Smooth muscle cell (in vitro differentiated cells): ENCODE data around the gene ZMYM4. TPM values are rescaled to one million over a fixed set of nuclear protein-coding genes. Genes with fewer than 3 reads are reported as not detected.
"Not testable (repeated sequence)": the region's sequence is repeated elsewhere in the genome, so short reads cannot be mapped to it uniquely, and the experiment has no call there.

Experiments used
- DNase-seq: peaks from one replicate; lab custom pipeline; 2025; ENCODE audit not compliant: unreplicated experiment; lab: John Stamatoyannopoulos, UW
- H2AFZ ChIP-seq: fragments of 200-600 bp; sonication (generic); 2 replicates; pipeline ENCODE4 v1.6.0; 2016; ENCODE audit warnings: antibody characterized with exemption, low read depth, mild to moderate bottlenecking
- H3F3A ChIP-seq: fragments of 200-600 bp; sonication (generic); 2 replicates; pipeline ENCODE4 v1.6.0; 2017; ENCODE audit warnings: antibody characterized with exemption, low read depth
- H3K27ac ChIP-seq: fragments of 200-600 bp; sonication (generic); 2 replicates; pipeline ENCODE4 v1.5.1; 2016; ENCODE audit warnings: low read depth, mild to moderate bottlenecking
- H3K27me3 ChIP-seq: fragments of 200-600 bp; sonication (generic); 2 replicates; pipeline ENCODE4 v1.6.1; 2016; ENCODE audit warnings: low read depth, mild to moderate bottlenecking
- H3K36me3 ChIP-seq: fragments of 200-600 bp; sonication (generic); 2 replicates; pipeline ENCODE4 v1.5.1; 2016; ENCODE audit warnings: low read depth
- H3K4me1 ChIP-seq: fragments of 200-600 bp; sonication (generic); 2 replicates; pipeline ENCODE4 v1.5.1; 2016; ENCODE audit warnings: low read depth
- H3K4me2 ChIP-seq: fragments of 200-600 bp; sonication (generic); 2 replicates; pipeline ENCODE4 v1.6.0; 2016; ENCODE audit warnings: mild to moderate bottlenecking
- H3K4me3 ChIP-seq: fragments of 200-600 bp; sonication (generic); 2 replicates; pipeline ENCODE4 v1.5.1; 2016; ENCODE audit warnings: mild to moderate bottlenecking
- H3K79me2 ChIP-seq: fragments of 200-600 bp; sonication (generic); 2 replicates; pipeline ENCODE4 v1.6.0; 2016; ENCODE audit warnings: low read depth, mild to moderate bottlenecking
- H3K9ac ChIP-seq: fragments of 200-600 bp; sonication (generic); 2 replicates; pipeline ENCODE4 v1.6.0; 2016; ENCODE audit warnings: low read depth
- H3K9me3 ChIP-seq: fragments of 200-600 bp; sonication (generic); replicated peaks from 2 replicates; pipeline ENCODE4 v1.5.1; 2016; ENCODE audit warnings: low read depth
- H4K20me1 ChIP-seq: fragments of 200-600 bp; sonication (generic); 2 replicates; pipeline ENCODE4 v1.6.0; 2016; ENCODE audit warnings: low read depth
- whole genome bisulfite sequencing: methylation state at CpG from one replicate; pipeline ENCODE4 v1.1.7; 2016; ENCODE audit warnings: low lambda C conversion rate; 5-methylcytosine and 5-hydroxymethylcytosine counted together
- polyA plus RNA-seq: library from polyadenylated mRNA; unstranded; fragments of >200 nt; fragmentation: Nextera tagmentation; extraction: Ambion mirVana; gene quantifications from 2 replicates; pipeline ENCODE4 v1.2.1, GENCODE V29; 2016
- total RNA-seq: library from RNA; depleted of rRNA; stranded (reverse); fragments of >200 nt; gene quantifications from 2 replicates; pipeline ENCODE4 v1.2.3, GENCODE V29; 2014
- TF ChIP-seq, protein P1 (sequence below): fragments of 200-600 bp; sonication (generic); IDR thresholded peaks from 2 replicates; pipeline ENCODE4 v1.5.1; 2017; ENCODE audit warnings: borderline replicate concordance, mild to moderate bottlenecking, antibody characterized with exemption; ENCODE audit not compliant: insufficient read depth, poor library complexity, severe bottlenecking

ZMYM4 gene
- total and polyA plus RNA-seq, 2 experiments from 2014 or later, result 18.7 to 27.2 TPM

DNA sequence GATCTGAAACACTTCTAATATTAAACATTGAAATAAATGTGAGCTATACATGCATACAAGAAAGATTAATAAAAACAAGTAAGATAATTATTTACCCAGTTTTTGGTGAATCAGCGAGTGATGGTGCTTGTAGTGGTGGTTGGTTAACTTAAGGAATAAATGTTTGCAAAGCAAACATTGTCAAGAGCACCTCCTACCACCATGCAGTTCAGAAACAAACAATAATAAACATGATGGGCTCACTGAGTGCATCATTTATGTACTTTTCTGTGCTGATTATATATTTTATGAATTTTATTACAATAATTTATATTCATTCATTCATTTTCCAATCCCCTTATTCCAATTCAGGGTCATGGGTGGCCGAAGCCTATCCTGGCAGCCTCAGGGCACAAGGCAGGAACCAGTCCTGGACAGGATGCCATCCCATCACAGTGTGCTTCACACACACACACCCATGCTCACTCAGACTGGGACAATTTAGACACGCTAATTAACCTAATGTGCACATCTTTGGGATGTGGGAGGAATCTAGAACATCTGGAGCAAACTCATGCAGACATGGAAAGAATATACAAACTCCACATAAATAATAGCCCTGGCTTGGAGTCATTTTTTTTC is 57.8 kb downstream of the ZMYM4 start:
- Histone ChIP-seq H3K36me3 (no peaks in the 10 kb centered on the region), H3K9me3 (no peaks in the 10 kb centered on the region), H3K9ac (no peak overlapping the region), H2AFZ (no peak overlapping the region), H3K4me3 (no peak overlapping the region), H4K20me1 (peaks cover 59% of the 10 kb centered on the region), H3K4me2 (no peak overlapping the region), H3K4me1 (no peaks in the 10 kb centered on the region), H3K27me3 (no peaks in the 10 kb centered on the region), H3K27ac (no peak overlapping the region), H3K79me2 (peaks cover 60% of the 10 kb centered on the region), H3F3A (no peaks in the 10 kb centered on the region)
- TF ChIP-seq, protein P1, sequence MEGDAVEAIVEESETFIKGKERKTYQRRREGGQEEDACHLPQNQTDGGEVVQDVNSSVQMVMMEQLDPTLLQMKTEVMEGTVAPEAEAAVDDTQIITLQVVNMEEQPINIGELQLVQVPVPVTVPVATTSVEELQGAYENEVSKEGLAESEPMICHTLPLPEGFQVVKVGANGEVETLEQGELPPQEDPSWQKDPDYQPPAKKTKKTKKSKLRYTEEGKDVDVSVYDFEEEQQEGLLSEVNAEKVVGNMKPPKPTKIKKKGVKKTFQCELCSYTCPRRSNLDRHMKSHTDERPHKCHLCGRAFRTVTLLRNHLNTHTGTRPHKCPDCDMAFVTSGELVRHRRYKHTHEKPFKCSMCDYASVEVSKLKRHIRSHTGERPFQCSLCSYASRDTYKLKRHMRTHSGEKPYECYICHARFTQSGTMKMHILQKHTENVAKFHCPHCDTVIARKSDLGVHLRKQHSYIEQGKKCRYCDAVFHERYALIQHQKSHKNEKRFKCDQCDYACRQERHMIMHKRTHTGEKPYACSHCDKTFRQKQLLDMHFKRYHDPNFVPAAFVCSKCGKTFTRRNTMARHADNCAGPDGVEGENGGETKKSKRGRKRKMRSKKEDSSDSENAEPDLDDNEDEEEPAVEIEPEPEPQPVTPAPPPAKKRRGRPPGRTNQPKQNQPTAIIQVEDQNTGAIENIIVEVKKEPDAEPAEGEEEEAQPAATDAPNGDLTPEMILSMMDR, result no peak
- DNase-seq, result no peak
- 92% methylated on average over 3 of the region's 3 CpGs for WGBS

DNA sequence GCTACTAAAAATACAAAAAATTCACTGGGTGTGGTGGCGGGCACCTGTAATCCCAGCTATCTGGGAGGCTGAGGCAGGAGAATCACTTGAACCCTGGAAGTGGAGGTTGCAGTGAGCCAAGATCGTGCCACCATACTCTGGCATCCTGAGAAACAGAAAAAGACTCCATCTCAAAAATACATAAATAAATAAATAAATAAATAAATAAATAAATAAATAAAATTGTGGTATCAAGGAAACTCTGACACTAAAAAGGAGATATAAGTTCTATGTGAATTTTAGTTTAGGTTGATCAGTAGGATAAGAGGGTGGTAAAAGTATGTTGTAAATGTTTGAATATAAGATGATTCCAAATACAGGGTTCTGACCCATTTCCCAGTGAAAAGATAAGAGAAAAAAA is 63.1 kb downstream of the ZMYM4 start:
- H3K4me2 ChIP-seq, H3F3A ChIP-seq, H3K4me3 ChIP-seq, H2AFZ ChIP-seq, H3K27me3 ChIP-seq, DNase-seq, H3K9me3 ChIP-seq, H3K36me3 ChIP-seq, H3K4me1 ChIP-seq, H3K27ac ChIP-seq, H3K9ac ChIP-seq: not testable (repeated sequence)
- peaks cover 45% of the 10 kb centered on the region for H4K20me1 ChIP-seq
- peaks cover 51% of the 10 kb centered on the region for H3K79me2 ChIP-seq
- WGBS, result 96% methylated on average over 2 of the region's 2 CpGs

DNA sequence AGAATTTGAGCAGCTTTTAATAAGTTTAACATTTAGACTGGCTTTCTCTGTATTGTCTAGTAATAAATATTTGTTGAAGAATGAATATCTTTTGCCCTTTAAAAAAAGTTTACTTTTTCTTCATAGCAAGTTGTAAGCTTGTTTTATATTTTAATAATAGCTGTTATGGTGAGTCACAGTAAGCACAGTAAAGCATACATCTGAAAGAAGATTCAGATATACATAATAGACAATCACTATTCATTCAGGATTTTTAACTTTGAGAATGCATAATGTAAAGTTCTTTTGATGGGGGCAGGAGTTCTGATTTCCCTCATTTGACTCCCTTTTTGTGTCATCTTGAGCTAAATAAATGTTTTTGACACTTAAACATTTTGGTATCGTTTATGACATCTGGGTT is 66.0 kb downstream of the ZMYM4 start:
- Histone ChIP-seq H3K36me3 (no peaks in the 10 kb centered on the region), H2AFZ (no peak overlapping the region), H3K4me1 (no peaks in the 10 kb centered on the region), H3K9me3 (no peaks in the 10 kb centered on the region), H3K4me3 (no peak overlapping the region), H3K79me2 (peaks cover 62% of the 10 kb centered on the region), H3K27ac (no peak overlapping the region), H3K9ac (no peak overlapping the region), H3K27me3 (no peaks in the 10 kb centered on the region), H4K20me1 (peaks cover 59% of the 10 kb centered on the region), H3K4me2 (no peak overlapping the region), H3F3A (no peaks in the 10 kb centered on the region)
- TF ChIP-seq, protein P1, result no peak
- DNase-seq, result no peak
- WGBS, result 96% methylated on average over 1 of the region's 1 CpG

DNA sequence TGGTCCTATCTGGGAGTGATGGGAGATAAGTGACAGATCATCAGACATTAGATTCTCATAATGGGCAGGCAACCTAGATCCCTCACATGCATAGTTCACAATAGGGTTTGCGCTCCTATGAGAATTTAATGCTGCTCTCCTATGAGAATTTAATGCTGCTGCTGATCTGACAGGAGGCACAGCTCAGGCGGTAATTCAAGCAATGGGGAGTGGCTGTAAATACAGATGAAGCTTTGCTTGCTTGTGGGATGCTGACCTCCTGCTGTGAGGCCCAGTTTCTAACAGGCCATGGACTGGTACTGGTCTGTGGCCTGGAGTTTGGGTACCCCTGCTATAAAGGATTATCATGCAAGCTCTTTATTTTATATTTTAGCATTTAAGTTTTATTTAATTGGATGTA is 72.0 kb downstream of the ZMYM4 start:
- H4K20me1 ChIP-seq, result peaks cover 82% of the 10 kb centered on the region
- TF ChIP-seq, protein P1, result no peak
- no peak overlapping the region for H3K9ac ChIP-seq
- H3K4me1 ChIP-seq, result no peaks in the 10 kb centered on the region
- no peak overlapping the region for H2AFZ ChIP-seq
- H3K79me2 ChIP-seq, result peaks cover 87% of the 10 kb centered on the region
- H3K27ac ChIP-seq, result no peak overlapping the region
- H3F3A ChIP-seq, result no peaks in the 10 kb centered on the region
- no peaks in the 10 kb centered on the region for H3K27me3 ChIP-seq
- no peaks in the 10 kb centered on the region for H3K36me3 ChIP-seq
- no peak for DNase-seq
- no peak overlapping the region for H3K4me3 ChIP-seq
- no peak overlapping the region for H3K4me2 ChIP-seq
- 93% methylated on average over 2 of the region's 2 CpGs for WGBS
- H3K9me3 ChIP-seq, result no peaks in the 10 kb centered on the region
